Endodermal cell (in vitro differentiated cells): Measurements from ENCODE around the gene VPS16. TPM values are rescaled to one million over a fixed set of nuclear protein-coding genes. Genes with fewer than 3 reads are reported as not detected.
"Not testable (repeated sequence)": the region's sequence is repeated elsewhere in the genome, so short reads cannot be mapped to it uniquely, and the experiment has no call there.

Experiments
- DNase-seq: peaks from one replicate; pipeline ENCODE4 v3.0.0-alpha.2; 2017
- H3K27ac ChIP-seq: 2 replicates; pipeline ENCODE4 v1.5.1; 2013; ENCODE audit warnings: mild to moderate bottlenecking, low read depth, low read length, moderate library complexity
- H3K27me3 ChIP-seq: 2 replicates; pipeline ENCODE4 v1.6.1; 2013; ENCODE audit warnings: mild to moderate bottlenecking, low read length, moderate library complexity; ENCODE audit not compliant: insufficient read depth, control insufficient read depth, poor library complexity, severe bottlenecking
- H3K36me3 ChIP-seq: 2 replicates; pipeline ENCODE4 v1.7.0; 2013; ENCODE audit warnings: mild to moderate bottlenecking, low read length, moderate library complexity; ENCODE audit not compliant: control insufficient read depth, insufficient read depth
- H3K4me1 ChIP-seq: one replicate; pipeline ENCODE4 v1.7.0; 2013; ENCODE audit warnings: low read length; ENCODE audit not compliant: control insufficient read depth, insufficient read depth
- H3K4me3 ChIP-seq: 2 replicates; pipeline ENCODE4 v1.5.1; 2013; ENCODE audit warnings: mild to moderate bottlenecking, low read length, moderate library complexity
- H3K9ac ChIP-seq: 2 replicates; pipeline ENCODE4 v1.6.1; 2013; ENCODE audit warnings: mild to moderate bottlenecking, low read length, moderate library complexity; ENCODE audit not compliant: poor library complexity, severe bottlenecking; ENCODE audit errors: extremely low read depth
- H3K9me3 ChIP-seq: 2 replicates; pipeline ENCODE4 v1.6.1; 2013; ENCODE audit warnings: mild to moderate bottlenecking, low read length, moderate library complexity; ENCODE audit not compliant: control insufficient read depth
- H3K27ac Mint-ChIP-seq: 2 replicates; pipeline ENCODE4 v1.8.0; 2020; ENCODE audit warnings: mixed read lengths
- H3K27me3 Mint-ChIP-seq: 2 replicates; pipeline ENCODE4 v1.8.0; 2021; ENCODE audit warnings: mild to moderate bottlenecking, mixed read lengths; ENCODE audit not compliant: insufficient read depth
- H3K36me3 Mint-ChIP-seq: 2 replicates; pipeline ENCODE4 v1.8.0; 2020; ENCODE audit warnings: low read depth, mixed read lengths
- H3K4me1 Mint-ChIP-seq: 2 replicates; pipeline ENCODE4 v1.8.0; 2020; ENCODE audit warnings: mixed read lengths
- H3K4me3 Mint-ChIP-seq: 2 replicates; pipeline ENCODE4 v1.8.0; 2020; ENCODE audit warnings: mild to moderate bottlenecking, moderate library complexity, mixed read lengths
- H3K9me3 Mint-ChIP-seq: 2 replicates; pipeline ENCODE4 v1.8.0; 2020; ENCODE audit warnings: mild to moderate bottlenecking, mixed read lengths
- CTCF ChIP-seq: fragments of 200-600 bp; sonication (generic); conservative IDR thresholded peaks from 2 replicates; pipeline ENCODE4 v1.5.0; 2021; ENCODE audit warnings: antibody characterized with exemption, mild to moderate bottlenecking
- WGBS, 2 experiments: methylation state at CpG; one replicate each; pipeline versions ENCODE4 v1.1.5 to v1.1.7; 2013; ENCODE audit warnings: missing lambda C conversion rate in 2 of 2, mixed read lengths in 1 of 2; ENCODE audit not compliant: insufficient coverage in 1 of 2, insufficient read length in 1 of 2; 5-methylcytosine and 5-hydroxymethylcytosine counted together
- total RNA-seq, 2 donors: library from RNA; stranded (reverse); fragmentation: NEBNext Ultra II Directional in 1 of 2; extraction: Animal tissue kit (Norgen Biotek cat#: 25700) in 1 of 2; gene quantifications; 2 replicates in 1 of 2; 3 replicates in 1 of 2; pipeline ENCODE4 v1.2.1, GENCODE V29; 2021

VPS16 gene
- total RNA-seq, 2 donors from 2014 or later, result 36.8 to 37.5 TPM

GRCh38 chr20:2805689-2806350 is 34.7 kb upstream of the VPS16 start:
- Mint-ChIP-seq H3K36me3 (no peaks in the 10 kb centered on the region), H3K27ac (no peak overlapping the region), H3K27me3 (peaks cover 83% of the 10 kb centered on the region), H3K4me3 (no peak overlapping the region), H3K4me1 (peaks cover 8% of the 10 kb centered on the region), H3K9me3 (no peaks in the 10 kb centered on the region)
- H3K4me3 ChIP-seq, result no peak overlapping the region
- H3K36me3 ChIP-seq, result no peaks in the 10 kb centered on the region
- H3K9ac ChIP-seq, result no peak overlapping the region
- 53 to 56% methylated on average over 5 to 22 of the region's 22 CpGs for WGBS, 2 experiments
- H3K27ac ChIP-seq, result no peak overlapping the region
- no peak for TF ChIP-seq CTCF
- DNase-seq, result peak; percentile 65
- H3K9me3 ChIP-seq, result no peaks in the 10 kb centered on the region
- peaks cover 71% of the 10 kb centered on the region for H3K27me3 ChIP-seq
- no peaks in the 10 kb centered on the region for H3K4me1 ChIP-seq

GRCh38 chr20:2806351-2806701 is 34.2 kb upstream of the VPS16 start:
- Histone ChIP-seq H3K27me3 (peaks cover 67% of the 10 kb centered on the region), H3K9ac (no peak overlapping the region), H3K36me3 (no peaks in the 10 kb centered on the region), H3K27ac (no peak overlapping the region), H3K9me3 (no peaks in the 10 kb centered on the region), H3K4me1 (no peaks in the 10 kb centered on the region), H3K4me3 (no peak overlapping the region)
- peaks cover 4% of the 10 kb centered on the region for H3K4me1 Mint-ChIP-seq
- H3K4me3 Mint-ChIP-seq, result no peak overlapping the region
- no peak overlapping the region for H3K27ac Mint-ChIP-seq
- H3K36me3 Mint-ChIP-seq, result no peaks in the 10 kb centered on the region
- DNase-seq, result no peak
- no peak for TF ChIP-seq CTCF
- WGBS, 2 experiments, result 75 to 81% methylated on average over 2 to 4 of the region's 4 CpGs
- H3K9me3 Mint-ChIP-seq, result peaks cover 4% of the 10 kb centered on the region
- H3K27me3 Mint-ChIP-seq, result peaks cover 85% of the 10 kb centered on the region

GRCh38 chr20:2807019-2807418 is 33.5 kb upstream of the VPS16 start:
- peaks cover 60% of the 10 kb centered on the region for H3K27me3 ChIP-seq
- H3K9ac ChIP-seq, result no peak overlapping the region
- no peaks in the 10 kb centered on the region for H3K36me3 Mint-ChIP-seq
- no peaks in the 10 kb centered on the region for H3K36me3 ChIP-seq
- no peak overlapping the region for H3K4me3 ChIP-seq
- H3K27me3 Mint-ChIP-seq, result peaks cover 84% of the 10 kb centered on the region
- H3K4me1 Mint-ChIP-seq, result no peaks in the 10 kb centered on the region
- H3K27ac ChIP-seq, result no peak overlapping the region
- WGBS, 2 experiments, result 80 to 94% methylated on average over 3 to 4 of the region's 4 CpGs
- H3K4me3 Mint-ChIP-seq, result no peak overlapping the region
- no peak overlapping the region for H3K27ac Mint-ChIP-seq
- TF ChIP-seq CTCF, result no peak
- H3K9me3 Mint-ChIP-seq, result peaks cover 11% of the 10 kb centered on the region
- DNase-seq, result no peak
- peaks cover 2% of the 10 kb centered on the region for H3K9me3 ChIP-seq
- no peaks in the 10 kb centered on the region for H3K4me1 ChIP-seq

GRCh38 chr20:2807929-2808328 is 32.6 kb upstream of the VPS16 start:
- H3K36me3 ChIP-seq, H3K4me3 Mint-ChIP-seq, H3K4me1 ChIP-seq, H3K36me3 Mint-ChIP-seq, H3K4me3 ChIP-seq, H3K27ac Mint-ChIP-seq, H3K4me1 Mint-ChIP-seq, H3K27ac ChIP-seq, H3K9me3 ChIP-seq, DNase-seq, H3K9ac ChIP-seq: not testable (repeated sequence)
- Mint-ChIP-seq H3K27me3 (peaks cover 84% of the 10 kb centered on the region), H3K9me3 (peaks cover 18% of the 10 kb centered on the region)
- peaks cover 51% of the 10 kb centered on the region for H3K27me3 ChIP-seq
- 92 to 100% methylated on average over 1 to 8 of the region's 9 CpGs for WGBS, 2 experiments
